HEK293T (cell line): ENCODE results near the gene YBX3.

ENCODE experiments used
- ARNT ChIP-seq: fragments of 450-650 bp; IDR thresholded peaks from 2 replicates; pipeline ENCODE4 v1.6.1; 2017; ENCODE audit warnings: mild to moderate bottlenecking
- BHLHE40 ChIP-seq: fragments of 450-650 bp; IDR thresholded peaks from 2 replicates; pipeline ENCODE4 v1.6.1; 2016; ENCODE audit warnings: mild to moderate bottlenecking, moderate library complexity, borderline replicate concordance
- FOXA1 ChIP-seq: fragments of 450-650 bp; IDR thresholded peaks from 2 replicates; pipeline ENCODE4 v1.6.1; 2016; ENCODE audit warnings: mild to moderate bottlenecking
- FOXK2 ChIP-seq: fragments of 450-650 bp; IDR thresholded peaks from 2 replicates; pipeline ENCODE4 v1.6.1; 2016; ENCODE audit warnings: mild to moderate bottlenecking
- NFRKB ChIP-seq: fragments of 450-650 bp; IDR thresholded peaks from 2 replicates; pipeline ENCODE4 v1.6.1; 2016; ENCODE audit warnings: mild to moderate bottlenecking, moderate library complexity
- PKNOX1 ChIP-seq: fragments of 450-650 bp; IDR thresholded peaks from 2 replicates; pipeline ENCODE4 v1.6.1; 2016
- SP1 ChIP-seq: fragments of 450-650 bp; IDR thresholded peaks from 2 replicates; pipeline ENCODE4 v1.6.1; 2017
- TARDBP ChIP-seq: fragments of 450-650 bp; IDR thresholded peaks from 2 replicates; pipeline ENCODE4 v1.6.1; 2016
- ZNF384 ChIP-seq: fragments of 450-650 bp; IDR thresholded peaks from 2 replicates; pipeline ENCODE4 v1.6.1; 2016

- no peak for TF ChIP-seq ARNT
- no peak for TF ChIP-seq SP1
- no peak for TF ChIP-seq FOXA1
- no peak for TF ChIP-seq TARDBP
- no peak for TF ChIP-seq PKNOX1
- no peak for TF ChIP-seq BHLHE40
- TF ChIP-seq ZNF384, result no peak
- TF ChIP-seq FOXK2, result no peak
- TF ChIP-seq NFRKB, result no peak
These were observed 7.4 kb upstream of the YBX3 start for GRCh38 chr12:10730559-10730958.
